Psoas muscle (tissue), 8 donors: ENCODE results near the gene DDX18. TPM values are rescaled to one million over a fixed set of nuclear protein-coding genes. Genes with fewer than 3 reads are reported as not detected.

ENCODE experiments used
- ATAC-seq, 4 donors: fragments of 200-7000 bp; cut with Tn5 transposase; one replicate each; pipeline ENCODE4 v1.9.1; 2020; ENCODE audit warnings: moderate library complexity in 3 of 4, mild to moderate bottlenecking in 2 of 4
- DNase-seq, 2 donors: peaks; one replicate each; pipeline ENCODE4 v3.0.0-alpha.2; 2020
- H3K27ac ChIP-seq: fragments of 200-600 bp; one replicate; pipeline ENCODE4 v1.8.0; 2022
- H3K27me3 ChIP-seq, 3 donors: fragments of 200-600 bp in 1 of 3; one replicate each; pipeline versions ENCODE4 v1.6.1 to v1.8.0; 2013 to 2022; ENCODE audit warnings: low read length in 2 of 3, mild to moderate bottlenecking in 2 of 3, moderate library complexity in 1 of 3; ENCODE audit not compliant: insufficient read depth in 3 of 3
- H3K36me3 ChIP-seq, 2 donors: fragments of 200-600 bp in 1 of 2; one replicate each; pipeline versions ENCODE4 v1.6.1 to v1.8.0; 2013 to 2022; ENCODE audit warnings: low read depth in 1 of 2, mild to moderate bottlenecking in 1 of 2, moderate library complexity in 1 of 2; ENCODE audit not compliant: insufficient read depth in 1 of 2
- H3K4me1 ChIP-seq: fragments of 200-600 bp; one replicate; pipeline ENCODE4 v1.8.0; 2022
- H3K4me3 ChIP-seq: fragments of 200-600 bp; one replicate; pipeline ENCODE4 v1.8.0; 2022; ENCODE audit warnings: mild to moderate bottlenecking
- H3K9me3 ChIP-seq: fragments of 200-600 bp; one replicate; pipeline ENCODE4 v1.8.0; 2022
- WGBS, 3 donors: extraction: QIAGEN DNeasy Blood & Tissue Kit; methylation state at CpG; one replicate each; pipeline versions ENCODE4 v1.1.6 to v1.1.7; 2013; 5-methylcytosine and 5-hydroxymethylcytosine counted together
- intact Hi-C, 2 donors: fragments of 100-400 bp; cut with DNase I; formaldehyde crosslinking; loops; one replicate each; pipeline versions ENCODE4 v1.11.0 to v1.14.2; 2022
- polyA plus RNA-seq, 3 donors: library from polyadenylated mRNA; stranded (reverse); fragments of 200-250 nt; gene quantifications; one replicate each; pipeline ENCODE4 v1.2.3, GENCODE V29; 2013
- total RNA-seq, 4 donors: library from RNA; stranded (reverse); fragmentation: NEBNext Ultra II Directional in 2 of 4; extraction: Animal tissue kit (Norgen Biotek cat#: 25700) in 2 of 4; gene quantifications; one replicate each; pipeline versions ENCODE4 v1.2.1 to v1.2.4, GENCODE V29; 2021 to 2023
- TF ChIP-seq, protein P1 (sequence below): fragments of 200-600 bp; IDR thresholded peaks from one replicate; pipeline ENCODE4 v1.8.0; 2022; ENCODE audit warnings: antibody characterized with exemption
- donor health status: healthy with polysubstance abuse.
- donor health status: DM: no; HTN: no; CAD: no; lungs with moderate emphysema.
- donor health status: Bipolar disorder and iron deficiency.
- donor health status: healthy.
- donor health status: DM: yes; HTN: yes; CAD: no.
- donor health status: DM: no; HTN: no; CAD: no.
- donor health status: DM: no; HTN: no; CAD: no.
- donor health status: DM: yes; HTN: yes; CAD: no.

Gene DDX18
- total and polyA plus RNA-seq, 7 donors = 12.6 to 33.4 (median 28.9) TPM

DNA sequence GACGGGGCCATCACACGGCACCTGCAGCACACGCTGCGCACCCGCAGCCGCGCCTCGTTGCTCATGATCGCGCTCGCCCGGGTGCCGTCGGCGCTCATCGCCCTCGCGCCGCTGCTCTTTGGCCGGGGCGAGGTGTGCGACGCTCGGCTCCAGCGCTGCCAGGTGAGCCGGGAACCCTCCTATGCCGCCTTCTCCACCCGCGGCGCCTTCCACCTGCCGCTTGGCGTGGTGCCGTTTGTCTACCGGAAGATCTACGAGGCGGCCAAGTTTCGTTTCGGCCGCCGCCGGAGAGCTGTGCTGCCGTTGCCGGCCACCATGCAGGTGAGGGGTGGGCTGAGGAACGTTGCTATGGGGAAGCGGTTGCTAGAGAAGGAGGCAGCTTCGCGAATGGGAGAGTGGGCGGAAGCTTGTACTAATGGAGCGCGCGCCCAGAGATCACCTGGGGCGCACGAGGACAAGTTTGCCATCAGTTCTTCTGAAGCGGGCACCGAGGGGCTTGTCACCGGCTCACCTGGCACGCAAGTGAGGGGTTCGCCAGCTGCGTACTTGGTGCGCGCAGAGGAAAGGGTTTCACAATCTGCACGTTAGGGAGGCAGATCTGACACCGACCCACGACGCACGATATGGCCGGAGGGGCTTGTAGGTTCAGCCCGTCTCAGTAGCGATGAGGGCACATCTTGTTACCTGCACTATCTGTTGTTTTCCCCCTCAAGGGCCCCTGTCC lies 45.6 kb downstream of the DDX18 start:
- TF ChIP-seq, protein P1, sequence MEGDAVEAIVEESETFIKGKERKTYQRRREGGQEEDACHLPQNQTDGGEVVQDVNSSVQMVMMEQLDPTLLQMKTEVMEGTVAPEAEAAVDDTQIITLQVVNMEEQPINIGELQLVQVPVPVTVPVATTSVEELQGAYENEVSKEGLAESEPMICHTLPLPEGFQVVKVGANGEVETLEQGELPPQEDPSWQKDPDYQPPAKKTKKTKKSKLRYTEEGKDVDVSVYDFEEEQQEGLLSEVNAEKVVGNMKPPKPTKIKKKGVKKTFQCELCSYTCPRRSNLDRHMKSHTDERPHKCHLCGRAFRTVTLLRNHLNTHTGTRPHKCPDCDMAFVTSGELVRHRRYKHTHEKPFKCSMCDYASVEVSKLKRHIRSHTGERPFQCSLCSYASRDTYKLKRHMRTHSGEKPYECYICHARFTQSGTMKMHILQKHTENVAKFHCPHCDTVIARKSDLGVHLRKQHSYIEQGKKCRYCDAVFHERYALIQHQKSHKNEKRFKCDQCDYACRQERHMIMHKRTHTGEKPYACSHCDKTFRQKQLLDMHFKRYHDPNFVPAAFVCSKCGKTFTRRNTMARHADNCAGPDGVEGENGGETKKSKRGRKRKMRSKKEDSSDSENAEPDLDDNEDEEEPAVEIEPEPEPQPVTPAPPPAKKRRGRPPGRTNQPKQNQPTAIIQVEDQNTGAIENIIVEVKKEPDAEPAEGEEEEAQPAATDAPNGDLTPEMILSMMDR = no peak
- H3K27me3 ChIP-seq = peaks cover 0 to 30% (median 8%) of the 10 kb centered on the region in 3 donors
- H3K9me3 ChIP-seq = no peaks in the 10 kb centered on the region
- H3K36me3 ChIP-seq = no peaks in the 10 kb centered on the region
- intact Hi-C loops = no loop called here
- no peaks in the 10 kb centered on the region for H3K4me1 ChIP-seq
- ATAC-seq = no peak
- WGBS, 3 donors = 39 to 46% (median 43%) methylated on average over 65 to 69 of the region's 69 CpGs
- H3K27ac ChIP-seq = no peak overlapping the region
- no peak overlapping the region for H3K4me3 ChIP-seq
- DNase-seq = no peak

DNA sequence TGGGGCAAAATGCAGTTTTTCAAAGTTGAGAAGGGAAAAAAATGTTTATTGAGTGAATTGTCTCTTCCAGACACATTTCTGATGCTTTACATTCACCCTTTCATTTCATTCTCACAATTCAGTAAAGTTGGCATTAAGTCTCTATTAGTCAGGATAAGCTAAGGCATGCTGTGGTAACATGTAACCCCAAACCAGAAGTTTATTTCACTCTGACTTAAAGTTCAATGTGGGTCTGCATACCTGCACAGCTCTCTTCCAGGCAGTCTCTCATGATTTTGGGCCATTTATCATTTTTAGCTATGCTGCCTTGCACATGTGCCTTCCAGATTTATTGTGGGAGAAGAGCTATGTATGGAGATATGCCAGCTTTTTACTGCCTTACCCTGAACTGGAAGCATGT lies 48.0 kb downstream of the DDX18 start:
- Histone ChIP-seq H3K27ac (no peak overlapping the region), H3K36me3 (no peaks in the 10 kb centered on the region), H3K9me3 (no peaks in the 10 kb centered on the region), H3K27me3 (peaks cover 0 to 30% (median 8%) of the 10 kb centered on the region in 3 donors), H3K4me3 (no peak overlapping the region), H3K4me1 (no peaks in the 10 kb centered on the region)
- intact Hi-C loops = no loop called here
- DNase-seq (no peak), ATAC-seq (no peak)
- TF ChIP-seq, protein P1 = no peak

GRCh38 chr2:117875786-117876185 lies 61.3 kb downstream of the DDX18 start:
- H3K27ac ChIP-seq = no peak overlapping the region
- DNase-seq = no peak
- no peaks in the 10 kb centered on the region for H3K9me3 ChIP-seq
- intact Hi-C loops = no loop called here
- H3K4me1 ChIP-seq = no peaks in the 10 kb centered on the region
- TF ChIP-seq, protein P1 = no peak
- H3K4me3 ChIP-seq = no peak overlapping the region
- no peaks in the 10 kb centered on the region for H3K27me3 ChIP-seq
- WGBS, 3 donors = 11 to 40% (median 30%) methylated on average over 1 of the region's 1 CpG
- no peak for ATAC-seq
- H3K36me3 ChIP-seq = no peaks in the 10 kb centered on the region

DNA sequence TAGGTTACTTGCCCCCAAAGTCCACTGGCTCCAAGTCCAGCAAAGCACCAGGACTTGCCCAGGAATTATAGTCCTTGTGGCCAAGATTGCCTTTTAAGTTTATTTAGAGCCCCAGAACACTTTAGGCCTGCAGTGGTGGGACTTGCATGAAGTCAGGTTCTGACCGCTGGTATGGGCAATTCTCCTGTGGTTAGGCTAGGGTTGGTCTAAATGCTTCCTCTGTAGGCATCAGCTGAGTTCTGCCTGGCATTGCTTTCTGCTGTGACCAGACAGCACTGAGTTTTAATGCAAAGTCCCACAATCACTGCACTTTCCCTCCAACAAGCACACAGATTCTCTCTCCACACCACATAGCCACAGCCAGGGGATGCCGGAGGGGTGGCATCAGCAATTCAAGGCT lies 64.5 kb downstream of the DDX18 start:
- H3K4me1 ChIP-seq = no peaks in the 10 kb centered on the region
- ATAC-seq (no peak), DNase-seq (no peak)
- H3K27me3 ChIP-seq = no peaks in the 10 kb centered on the region
- no peak overlapping the region for H3K4me3 ChIP-seq
- intact Hi-C loops = no loop called here
- TF ChIP-seq, protein P1 = no peak
- H3K9me3 ChIP-seq = no peaks in the 10 kb centered on the region
- no peaks in the 10 kb centered on the region for H3K36me3 ChIP-seq
- WGBS, 3 donors = 74 to 86% (median 83%) methylated on average over 2 of the region's 2 CpGs
- no peak overlapping the region for H3K27ac ChIP-seq

Other genes with a start within 250 kb of the DDX18 start
- 10 to 100 TPM in 3 of 4 donors, 1 to 10 TPM in 1; 9.9 to 15.5 (median 14.5) TPM for gene CCDC93, start 199.4 kb downstream of the DDX18 start, total RNA-seq
- gene CCDC93, start 199.4 kb downstream of the DDX18 start, polyA plus RNA-seq = 10 to 100 TPM in 1 of 3 donors, 1 to 10 TPM in 2; 6.7 to 12.4 (median 9.7) TPM